ENCODE data around the gene KCTD8.
A peak's percentile ranks its signal among the peaks of the same experiment; 100 is the strongest.

KCTD8 gene

DNA sequence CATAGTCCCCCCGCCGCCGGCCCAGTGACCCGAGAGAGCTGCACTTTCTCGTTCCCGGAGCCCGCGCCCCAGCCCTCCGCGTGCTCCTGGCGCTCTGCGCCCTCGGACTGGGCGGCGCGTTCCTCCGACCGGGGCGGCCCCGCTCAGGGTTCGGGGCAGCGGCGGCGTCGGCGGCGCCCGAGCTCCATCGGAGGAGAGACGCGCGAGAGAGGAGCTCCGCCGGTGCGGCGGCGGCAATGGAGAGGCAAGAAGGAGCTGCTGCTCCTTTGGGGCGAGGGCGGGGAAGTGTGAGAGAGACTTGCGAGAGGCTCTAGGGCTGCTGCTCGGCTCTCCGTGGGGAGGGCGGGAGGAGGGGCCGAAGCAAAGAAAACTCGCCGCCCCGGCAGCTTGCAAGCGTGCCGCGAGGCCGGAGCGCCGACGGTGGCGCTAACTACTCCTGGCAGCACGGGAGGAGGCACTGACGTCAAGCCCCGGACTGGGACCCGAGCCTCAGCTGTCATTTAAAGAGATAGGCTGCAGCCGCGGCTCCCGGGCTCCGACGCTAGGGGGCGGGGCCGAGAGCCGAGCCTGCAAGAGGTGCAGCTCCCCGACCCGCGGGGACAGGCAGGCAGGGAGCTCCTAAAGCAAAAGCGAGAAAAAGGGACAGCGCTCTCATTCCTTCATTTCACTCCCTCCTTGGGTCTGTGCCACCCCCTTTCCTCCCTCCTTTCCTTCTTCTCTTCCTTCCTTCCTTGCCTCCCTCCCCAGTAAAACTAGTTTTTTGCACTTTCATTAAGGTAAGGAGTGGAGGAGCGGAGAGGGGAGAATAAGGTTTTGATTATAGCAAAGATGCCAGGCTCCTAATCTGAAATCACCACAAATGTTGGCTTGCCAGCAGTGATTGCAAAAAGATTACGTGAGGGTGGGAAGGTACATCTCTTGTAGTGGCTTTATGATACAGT lies at the start of gene KCTD8:
Gene KCTD8, minus strand, starts transcription at position 289 of the 941 bp plus-strand sequence.
- H3K9me3 ChIP-seq (ENCODE audit: control insufficient read depth, low read length) = no peaks in the 10 kb centered on the region
- no peak within 1 kb of the TSS for H3K9ac ChIP-seq (ENCODE audit: low read length)
- peaks cover 44% of the 10 kb centered on the region for H3K27me3 ChIP-seq (ENCODE audit: control insufficient read depth, insufficient read depth, low read length)
- H3K4me1 ChIP-seq (ENCODE audit: control insufficient read depth, insufficient read depth, low read length) = peaks cover 16% of the 10 kb centered on the region
- H3K36me3 ChIP-seq (ENCODE audit: control insufficient read depth, insufficient read depth, low read length) = no peaks in the 10 kb centered on the region
- peak within 1 kb of the TSS; percentile 9 for H3K4me3 ChIP-seq (ENCODE audit: low read length)

GRCh38 chr4:44494810-44495701 lies 46.4 kb upstream of the KCTD8 start:
- H3K9me3 ChIP-seq (ENCODE audit: control insufficient read depth, low read length) = no peaks in the 10 kb centered on the region
- no peaks in the 10 kb centered on the region for H3K4me1 ChIP-seq (ENCODE audit: control insufficient read depth, insufficient read depth, low read length)
- no peak overlapping the region for H3K9ac ChIP-seq (ENCODE audit: low read length)
- H3K4me3 ChIP-seq (ENCODE audit: low read length) = no peak overlapping the region
- H3K27me3 ChIP-seq (ENCODE audit: control insufficient read depth, insufficient read depth, low read length) = no peaks in the 10 kb centered on the region
- H3K36me3 ChIP-seq (ENCODE audit: control insufficient read depth, insufficient read depth, low read length) = no peaks in the 10 kb centered on the region

GRCh38 chr4:44493924-44494323 lies 45.3 kb upstream of the KCTD8 start:
- Histone ChIP-seq H3K9ac (ENCODE audit: low read length) (no peak overlapping the region), H3K4me3 (ENCODE audit: low read length) (no peak overlapping the region), H3K4me1 (ENCODE audit: control insufficient read depth, insufficient read depth, low read length) (no peaks in the 10 kb centered on the region), H3K27me3 (ENCODE audit: control insufficient read depth, insufficient read depth, low read length) (no peaks in the 10 kb centered on the region), H3K36me3 (ENCODE audit: control insufficient read depth, insufficient read depth, low read length) (no peaks in the 10 kb centered on the region), H3K9me3 (ENCODE audit: control insufficient read depth, low read length) (no peaks in the 10 kb centered on the region)

- Histone ChIP-seq H3K27me3 (ENCODE audit: control insufficient read depth, insufficient read depth, low read length) (no peaks in the 10 kb centered on the region), H3K4me1 (ENCODE audit: control insufficient read depth, insufficient read depth, low read length) (no peaks in the 10 kb centered on the region), H3K36me3 (ENCODE audit: control insufficient read depth, insufficient read depth, low read length) (no peaks in the 10 kb centered on the region), H3K9me3 (ENCODE audit: control insufficient read depth, low read length) (no peaks in the 10 kb centered on the region), H3K4me3 (ENCODE audit: low read length) (no peak overlapping the region), H3K9ac (ENCODE audit: low read length) (no peak overlapping the region)
Measured at GRCh38 chr4:44487341-44487740, 38.7 kb upstream of the KCTD8 start.

GRCh38 chr4:44479731-44480130 lies 31.1 kb upstream of the KCTD8 start:
- Histone ChIP-seq H3K36me3 (ENCODE audit: control insufficient read depth, insufficient read depth, low read length) (no peaks in the 10 kb centered on the region), H3K27me3 (ENCODE audit: control insufficient read depth, insufficient read depth, low read length) (no peaks in the 10 kb centered on the region), H3K9ac (ENCODE audit: low read length) (no peak overlapping the region), H3K4me1 (ENCODE audit: control insufficient read depth, insufficient read depth, low read length) (no peaks in the 10 kb centered on the region), H3K9me3 (ENCODE audit: control insufficient read depth, low read length) (no peaks in the 10 kb centered on the region), H3K4me3 (ENCODE audit: low read length) (no peak overlapping the region)

GRCh38 chr4:44462259-44462658 lies 13.7 kb upstream of the KCTD8 start:
- Histone ChIP-seq H3K9ac (ENCODE audit: low read length) (no peak overlapping the region), H3K36me3 (ENCODE audit: control insufficient read depth, insufficient read depth, low read length) (no peaks in the 10 kb centered on the region), H3K9me3 (ENCODE audit: control insufficient read depth, low read length) (no peaks in the 10 kb centered on the region), H3K27me3 (ENCODE audit: control insufficient read depth, insufficient read depth, low read length) (no peaks in the 10 kb centered on the region), H3K4me3 (ENCODE audit: low read length) (no peak overlapping the region), H3K4me1 (ENCODE audit: control insufficient read depth, insufficient read depth, low read length) (no peaks in the 10 kb centered on the region)

- peaks cover 16% of the 10 kb centered on the region for H3K4me1 ChIP-seq (ENCODE audit: control insufficient read depth, insufficient read depth, low read length)
- peaks cover 44% of the 10 kb centered on the region for H3K27me3 ChIP-seq (ENCODE audit: control insufficient read depth, insufficient read depth, low read length)
- no peaks in the 10 kb centered on the region for H3K36me3 ChIP-seq (ENCODE audit: control insufficient read depth, insufficient read depth, low read length)
- H3K9ac ChIP-seq (ENCODE audit: low read length) = no peak overlapping the region
- H3K4me3 ChIP-seq (ENCODE audit: low read length) = no peak overlapping the region
- H3K9me3 ChIP-seq (ENCODE audit: control insufficient read depth, low read length) = no peaks in the 10 kb centered on the region
Measured at GRCh38 chr4:44447563-44448504, 775 bp downstream of the KCTD8 start.

- H3K4me3 ChIP-seq (ENCODE audit: low read length) = no peak overlapping the region
- peaks cover 16% of the 10 kb centered on the region for H3K4me1 ChIP-seq (ENCODE audit: control insufficient read depth, insufficient read depth, low read length)
- H3K9ac ChIP-seq (ENCODE audit: low read length) = no peak overlapping the region
- peaks cover 44% of the 10 kb centered on the region for H3K27me3 ChIP-seq (ENCODE audit: control insufficient read depth, insufficient read depth, low read length)
- H3K9me3 ChIP-seq (ENCODE audit: control insufficient read depth, low read length) = no peaks in the 10 kb centered on the region
- no peaks in the 10 kb centered on the region for H3K36me3 ChIP-seq (ENCODE audit: control insufficient read depth, insufficient read depth, low read length)
Measured at GRCh38 chr4:44446801-44447562, 1.6 kb downstream of the KCTD8 start.

DNA sequence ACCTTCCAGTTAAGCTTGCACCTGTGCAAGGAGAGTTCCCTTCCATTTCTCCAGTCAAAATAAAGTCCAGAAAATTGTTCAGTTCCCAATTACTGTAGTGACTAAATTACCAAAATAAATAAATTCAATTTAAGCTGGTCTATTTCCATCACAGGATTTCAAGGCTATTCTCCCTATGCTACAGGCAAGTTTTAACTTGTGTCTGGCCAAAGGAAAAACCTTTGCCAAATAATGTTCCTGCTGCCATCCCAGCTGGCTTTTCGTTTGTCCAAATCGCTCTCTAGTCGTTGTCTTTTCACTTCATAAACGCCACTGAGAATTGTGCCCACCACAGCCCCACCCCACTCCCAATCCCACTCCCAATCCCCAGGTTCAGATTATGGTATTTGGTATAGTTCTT lies 2.4 kb downstream of the KCTD8 start:
- no peak overlapping the region for H3K4me3 ChIP-seq (ENCODE audit: low read length)
- H3K9me3 ChIP-seq (ENCODE audit: control insufficient read depth, low read length) = no peaks in the 10 kb centered on the region
- no peaks in the 10 kb centered on the region for H3K36me3 ChIP-seq (ENCODE audit: control insufficient read depth, insufficient read depth, low read length)
- H3K9ac ChIP-seq (ENCODE audit: low read length) = no peak overlapping the region
- H3K4me1 ChIP-seq (ENCODE audit: control insufficient read depth, insufficient read depth, low read length) = peaks cover 16% of the 10 kb centered on the region
- H3K27me3 ChIP-seq (ENCODE audit: control insufficient read depth, insufficient read depth, low read length) = peaks cover 44% of the 10 kb centered on the region

DNA sequence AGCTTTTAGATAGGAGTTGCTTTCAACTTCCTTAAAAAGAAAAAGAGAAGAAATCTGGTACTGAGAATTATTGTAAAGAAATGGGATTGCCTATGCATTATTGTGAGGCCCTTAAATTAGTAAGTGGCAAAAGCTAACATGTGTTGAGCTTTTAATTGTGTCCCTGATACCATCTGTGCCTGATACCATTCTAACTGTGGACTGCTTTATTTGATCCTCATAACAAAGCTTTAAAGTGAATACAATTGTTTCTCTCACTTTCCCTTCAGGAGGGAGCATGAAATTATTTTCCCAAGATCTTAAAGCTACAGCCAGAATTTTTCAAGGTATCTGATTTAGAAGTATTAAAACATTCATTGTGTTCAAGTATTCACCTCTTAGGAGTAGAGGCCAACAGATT lies 9.9 kb downstream of the KCTD8 start:
- Histone ChIP-seq H3K4me3 (ENCODE audit: low read length) (no peak overlapping the region), H3K36me3 (ENCODE audit: control insufficient read depth, insufficient read depth, low read length) (no peaks in the 10 kb centered on the region), H3K9ac (ENCODE audit: low read length) (no peak overlapping the region), H3K4me1 (ENCODE audit: control insufficient read depth, insufficient read depth, low read length) (no peaks in the 10 kb centered on the region), H3K9me3 (ENCODE audit: control insufficient read depth, low read length) (no peaks in the 10 kb centered on the region), H3K27me3 (ENCODE audit: control insufficient read depth, insufficient read depth, low read length) (no peaks in the 10 kb centered on the region)

GRCh38 chr4:44434247-44434646 lies 14.4 kb downstream of the KCTD8 start:
- Histone ChIP-seq H3K4me3 (ENCODE audit: low read length) (no peak overlapping the region), H3K36me3 (ENCODE audit: control insufficient read depth, insufficient read depth, low read length) (no peaks in the 10 kb centered on the region), H3K9ac (ENCODE audit: low read length) (no peak overlapping the region), H3K27me3 (ENCODE audit: control insufficient read depth, insufficient read depth, low read length) (no peaks in the 10 kb centered on the region), H3K4me1 (ENCODE audit: control insufficient read depth, insufficient read depth, low read length) (no peaks in the 10 kb centered on the region), H3K9me3 (ENCODE audit: control insufficient read depth, low read length) (no peaks in the 10 kb centered on the region)

All from mucosa of stomach (tissue), 1 donor.